Keratinocyte (primary cell): ENCODE data around the gene EFTUD2. TPM values are rescaled to one million over a fixed set of nuclear protein-coding genes. Genes with fewer than 3 reads are reported as not detected.
"Not testable (repeated sequence)": the region's sequence is repeated elsewhere in the genome, so short reads cannot be mapped to it uniquely, and the experiment has no call there.

Experiments used
- DNase-seq: peaks from one replicate; pipeline ENCODE4 v3.0.0-alpha.2; 2011; ENCODE audit warnings: low read depth, missing footprints, low spot score
- FAIRE-seq: peaks from 2 replicates; lab custom pipeline; 2011; peaks lifted over from hg19 to GRCh38; lab: Jason Lieb, UNC
- H2AFZ ChIP-seq: 2 replicates; pipeline ENCODE4 v1.6.0; 2012; ENCODE audit warnings: low read length, control low read depth, inconsistent platforms; ENCODE audit not compliant: control insufficient read depth
- H3K27ac ChIP-seq: 2 replicates; pipeline ENCODE4 v1.5.1; 2011; ENCODE audit warnings: low read length; ENCODE audit not compliant: control insufficient read depth, insufficient read depth
- H3K27me3 ChIP-seq: 3 replicates; pipeline ENCODE4 v1.6.0; 2011; ENCODE audit warnings: low read length; ENCODE audit not compliant: control insufficient read depth, insufficient read depth; ENCODE audit errors: extremely low read depth
- H3K36me3 ChIP-seq, 2 experiments: 2 replicates in 1 of 2; 3 replicates in 1 of 2; pipeline ENCODE4 v1.5.1; 2011; ENCODE audit warnings: low read length in 2 of 2, mild to moderate bottlenecking in 1 of 2; ENCODE audit not compliant: control insufficient read depth in 2 of 2, insufficient read depth in 2 of 2; ENCODE audit errors: extremely low read depth in 1 of 2
- H3K4me1 ChIP-seq: 3 replicates; pipeline ENCODE4 v1.5.1; 2011; ENCODE audit warnings: low read length; ENCODE audit not compliant: control insufficient read depth, insufficient read depth; ENCODE audit errors: extremely low read depth
- H3K4me2 ChIP-seq: 3 replicates; pipeline ENCODE4 v1.6.0; 2011; ENCODE audit warnings: low read depth, low read length; ENCODE audit not compliant: control insufficient read depth, insufficient read depth; ENCODE audit errors: extremely low read depth
- H3K4me3 ChIP-seq, 3 experiments: fragments of 200-600 bp in 1 of 3; sonication (generic) in 1 of 3; 2 replicates in 2 of 3; 3 replicates in 1 of 3; pipeline ENCODE4 v1.5.1; 2011 to 2016; ENCODE audit warnings: low read length in 3 of 3, mild to moderate bottlenecking in 3 of 3, control low read depth in 2 of 3, inconsistent platforms in 1 of 3, low read depth in 1 of 3, mixed read lengths in 1 of 3, mixed run types in 1 of 3, moderate library complexity in 1 of 3; ENCODE audit not compliant: control insufficient read depth in 2 of 3, insufficient read depth in 2 of 3; ENCODE audit errors: extremely low read depth in 1 of 3
- H3K79me2 ChIP-seq: 2 replicates; pipeline ENCODE4 v1.6.0; 2012; ENCODE audit warnings: low read length; ENCODE audit not compliant: control insufficient read depth, insufficient read depth
- H3K9ac ChIP-seq: 3 replicates; pipeline ENCODE4 v1.6.0; 2011; ENCODE audit warnings: low read length; ENCODE audit not compliant: control insufficient read depth, insufficient read depth; ENCODE audit errors: extremely low read depth
- H3K9me1 ChIP-seq: 3 replicates; pipeline ENCODE4 v1.6.0; 2011; ENCODE audit warnings: low read length; ENCODE audit not compliant: control insufficient read depth, insufficient read depth; ENCODE audit errors: extremely low read depth
- H3K9me3 ChIP-seq: 2 replicates; pipeline ENCODE4 v1.5.1; 2012; ENCODE audit warnings: low read depth, low read length; ENCODE audit not compliant: control insufficient read depth
- H4K20me1 ChIP-seq: 3 replicates; pipeline ENCODE4 v1.6.0; 2011; ENCODE audit warnings: low read length; ENCODE audit not compliant: control insufficient read depth, insufficient read depth; ENCODE audit errors: extremely low read depth
- EZH2 ChIP-seq: IDR thresholded peaks from one replicate; pipeline ENCODE4 v1.6.1; 2012; ENCODE audit warnings: inconsistent platforms, mild to moderate bottlenecking, low read length, moderate library complexity
- dilution Hi-C: fragments of 300-500 bp; cut with MboI; formaldehyde crosslinking; loops from one replicate; pipeline ENCODE4 v1.7.0; 2020; ENCODE audit warnings: low sequenced_read_pairs; ENCODE audit not compliant: extremely low pct_ligation_motif_present
- polyA plus RNA-seq, 5 experiments: library from polyadenylated mRNA; depleted of rRNA in 3 of 5; stranded (reverse) in 3 of 5; stranded (forward) in 1 of 5; unstranded in 1 of 5; fragments of >200 nt; gene quantifications; 1 replicate in 1 of 5; 2 replicates in 3 of 5; 3 replicates in 1 of 5; pipeline versions ENCODE4 v1.2.1 to v1.2.3, GENCODE V29; 2011 to 2012; ENCODE audit warnings: missing spikeins in 2 of 5, low read depth in 1 of 5, low replicate concordance in 1 of 5
- TF ChIP-seq, protein P1 (sequence below), 3 experiments: IDR thresholded peaks in 1 of 3; conservative IDR thresholded peaks in 1 of 3; optimal IDR thresholded peaks in 1 of 3; 2 replicates in 2 of 3; 3 replicates in 1 of 3; pipeline versions ENCODE3 to v1.5.1; 2011; ENCODE audit warnings: low read length in 3 of 3, mild to moderate bottlenecking in 3 of 3, moderate library complexity in 2 of 3, control low read depth in 1 of 3, inconsistent platforms in 1 of 3; ENCODE audit not compliant: insufficient read depth in 2 of 3; ENCODE audit errors: extremely low read depth in 1 of 3

Gene EFTUD2
- polyA plus RNA-seq, 1 donor (not counting 4 experiments of a cell fraction or from before 2014, with no cell fraction given), result 160 TPM

- H3K9me1 ChIP-seq, result no peaks in the 10 kb centered on the region
- H3K27ac ChIP-seq, result peak within 1 kb of the TSS; percentile 40
- TF ChIP-seq, protein P1, sequence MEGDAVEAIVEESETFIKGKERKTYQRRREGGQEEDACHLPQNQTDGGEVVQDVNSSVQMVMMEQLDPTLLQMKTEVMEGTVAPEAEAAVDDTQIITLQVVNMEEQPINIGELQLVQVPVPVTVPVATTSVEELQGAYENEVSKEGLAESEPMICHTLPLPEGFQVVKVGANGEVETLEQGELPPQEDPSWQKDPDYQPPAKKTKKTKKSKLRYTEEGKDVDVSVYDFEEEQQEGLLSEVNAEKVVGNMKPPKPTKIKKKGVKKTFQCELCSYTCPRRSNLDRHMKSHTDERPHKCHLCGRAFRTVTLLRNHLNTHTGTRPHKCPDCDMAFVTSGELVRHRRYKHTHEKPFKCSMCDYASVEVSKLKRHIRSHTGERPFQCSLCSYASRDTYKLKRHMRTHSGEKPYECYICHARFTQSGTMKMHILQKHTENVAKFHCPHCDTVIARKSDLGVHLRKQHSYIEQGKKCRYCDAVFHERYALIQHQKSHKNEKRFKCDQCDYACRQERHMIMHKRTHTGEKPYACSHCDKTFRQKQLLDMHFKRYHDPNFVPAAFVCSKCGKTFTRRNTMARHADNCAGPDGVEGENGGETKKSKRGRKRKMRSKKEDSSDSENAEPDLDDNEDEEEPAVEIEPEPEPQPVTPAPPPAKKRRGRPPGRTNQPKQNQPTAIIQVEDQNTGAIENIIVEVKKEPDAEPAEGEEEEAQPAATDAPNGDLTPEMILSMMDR (optimal IDR thresholded peaks at IDR 0.05 in 1 of 3, IDR thresholded peaks at IDR 0.05 in 1 of 3, conservative IDR thresholded peaks at IDR 0.05 in 1 of 3; ENCODE audit: extremely low read depth in 1 of 3, insufficient read depth in 2 of 3, low read length in 3 of 3), result no peak
- no peak for TF ChIP-seq EZH2
- H3K4me1 ChIP-seq, result peaks cover 8% of the 10 kb centered on the region
- H3K27me3 ChIP-seq, result no peaks in the 10 kb centered on the region
- peak within 1 kb of the TSS; percentile 89 for H2AFZ ChIP-seq
- H3K9me3 ChIP-seq, result no peaks in the 10 kb centered on the region
- no peaks in the 10 kb centered on the region for H3K36me3 ChIP-seq
- H3K4me2 ChIP-seq, result peak within 1 kb of the TSS; percentile 75
- peak within 1 kb of the TSS; percentile 81 for H3K9ac ChIP-seq
- no peaks in the 10 kb centered on the region for H4K20me1 ChIP-seq
- dilution Hi-C loops, result no loop called here
- H3K79me2 ChIP-seq, result peaks cover 46% of the 10 kb centered on the region
- H3K4me3 ChIP-seq, result peak within 1 kb of the TSS; percentile 60 to 92 (median 86)
- FAIRE-seq (peak; percentile 62), DNase-seq (peak; percentile 79)
Observed at GRCh38 chr17:44947461-44948314, 48.4 kb upstream of the EFTUD2 start, which contains the start of gene KIF18B. Gene KIF18B (minus strand): TSS chr17:44947773. CDS start chr17:44936344, 11,429 bp downstream.

GRCh38 chr17:44945652-44946051 lies 46.4 kb upstream of the EFTUD2 start:
- H3K9ac ChIP-seq, H3K4me2 ChIP-seq, H3K27me3 ChIP-seq, FAIRE-seq, H3K9me3 ChIP-seq, H3K4me3 ChIP-seq, DNase-seq, H3K36me3 ChIP-seq, H3K27ac ChIP-seq, dilution Hi-C loops, H4K20me1 ChIP-seq, H2AFZ ChIP-seq, H3K9me1 ChIP-seq: not testable (repeated sequence)
- Histone ChIP-seq H3K79me2 (peaks cover 59% of the 10 kb centered on the region), H3K4me1 (peaks cover 24% of the 10 kb centered on the region)
